Right lobe of liver (tissue), 4 donors: ENCODE data around the gene C6orf163.

Experiments used
- POLR2A ChIP-seq: fragments of 450-650 bp; IDR thresholded peaks from one replicate; pipeline ENCODE4 v1.6.1; 2017; ENCODE audit warnings: antibody characterized with exemption, mild to moderate bottlenecking
- TF ChIP-seq, protein P1 (sequence below), 4 donors: fragments of 200-600 bp in 3 of 4; fragments of 450-650 bp in 1 of 4; IDR thresholded peaks; one replicate each; pipeline versions ENCODE4 v1.5.1 to v1.8.0; 2016 to 2022; ENCODE audit warnings: antibody characterized with exemption in 4 of 4, mild to moderate bottlenecking in 2 of 4
- donor health status: DM: no; HTN: no; CAD: no.
- donor health status: DM: no; HTN: no; CAD: no.
- donor health status: DM: no; HTN: yes; CAD: no.

- TF ChIP-seq, protein P1, sequence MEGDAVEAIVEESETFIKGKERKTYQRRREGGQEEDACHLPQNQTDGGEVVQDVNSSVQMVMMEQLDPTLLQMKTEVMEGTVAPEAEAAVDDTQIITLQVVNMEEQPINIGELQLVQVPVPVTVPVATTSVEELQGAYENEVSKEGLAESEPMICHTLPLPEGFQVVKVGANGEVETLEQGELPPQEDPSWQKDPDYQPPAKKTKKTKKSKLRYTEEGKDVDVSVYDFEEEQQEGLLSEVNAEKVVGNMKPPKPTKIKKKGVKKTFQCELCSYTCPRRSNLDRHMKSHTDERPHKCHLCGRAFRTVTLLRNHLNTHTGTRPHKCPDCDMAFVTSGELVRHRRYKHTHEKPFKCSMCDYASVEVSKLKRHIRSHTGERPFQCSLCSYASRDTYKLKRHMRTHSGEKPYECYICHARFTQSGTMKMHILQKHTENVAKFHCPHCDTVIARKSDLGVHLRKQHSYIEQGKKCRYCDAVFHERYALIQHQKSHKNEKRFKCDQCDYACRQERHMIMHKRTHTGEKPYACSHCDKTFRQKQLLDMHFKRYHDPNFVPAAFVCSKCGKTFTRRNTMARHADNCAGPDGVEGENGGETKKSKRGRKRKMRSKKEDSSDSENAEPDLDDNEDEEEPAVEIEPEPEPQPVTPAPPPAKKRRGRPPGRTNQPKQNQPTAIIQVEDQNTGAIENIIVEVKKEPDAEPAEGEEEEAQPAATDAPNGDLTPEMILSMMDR (IDR thresholded peaks at IDR 0.05), result peak; percentile 41 to 55 (median 49)
- TF ChIP-seq POLR2A, result no peak
Measured at GRCh38 chr6:87391334-87391733, 46.7 kb downstream of the C6orf163 start.
